ENCODE data around the gene UBALD2. TPM values are rescaled to one million over a fixed set of nuclear protein-coding genes. Genes with fewer than 3 reads are reported as not detected.
A peak's percentile ranks its signal among the peaks of the same experiment; 100 is the strongest.

The UBALD2 gene
- total and polyA plus RNA-seq, 2 of the 13 experiments (the other 11 are each of a cell fraction or from before 2014, with no cell fraction given), result 3.3 to 89.7 TPM

DNA sequence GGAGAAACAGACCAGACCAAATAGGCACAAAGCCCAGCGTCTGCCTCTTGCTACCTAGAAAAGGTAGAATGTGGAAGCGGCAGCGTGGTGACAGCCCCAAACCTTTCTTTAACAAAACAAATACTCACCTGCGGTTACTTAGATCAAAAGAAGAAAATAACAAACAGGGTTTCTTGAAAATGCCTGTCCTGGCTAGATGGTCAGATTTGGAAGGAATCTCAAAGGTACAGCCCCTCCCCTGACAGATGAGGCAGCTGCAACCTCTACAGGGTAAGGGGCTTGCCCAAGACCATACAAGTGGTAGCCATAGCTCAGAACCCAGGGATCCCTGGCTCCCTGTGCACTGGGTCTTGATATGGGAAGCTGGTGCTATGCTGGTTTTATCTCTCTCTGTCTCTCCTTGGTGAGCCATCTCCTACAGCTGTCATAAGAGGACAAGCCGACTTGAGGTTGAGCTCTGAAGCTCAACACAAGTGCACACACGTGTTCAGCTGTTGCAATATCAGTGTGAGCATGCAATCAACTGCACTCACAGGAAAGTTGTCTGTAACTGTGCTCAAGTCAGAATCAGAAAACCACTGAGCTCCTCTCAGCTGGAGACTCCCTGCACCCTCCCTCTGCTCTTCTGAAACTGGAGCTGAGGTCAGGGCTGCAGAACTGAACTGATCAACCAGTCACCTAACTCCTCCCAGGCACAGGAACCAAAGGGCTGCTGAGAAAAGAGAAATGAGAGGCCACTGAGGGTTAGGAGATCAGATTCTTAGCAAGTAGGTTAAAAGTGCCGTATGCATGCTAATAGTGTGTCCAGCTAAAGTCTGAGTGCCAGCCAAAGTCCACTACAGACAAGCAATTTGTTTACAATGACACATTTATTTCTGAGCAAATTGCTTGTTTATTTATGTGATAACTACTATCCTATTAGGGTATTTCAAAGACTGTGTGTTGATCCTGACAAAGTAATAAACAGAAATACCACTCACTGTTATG is 18.8 kb upstream of the UBALD2 start (continued):
- TF ChIP-seq, protein P1, sequence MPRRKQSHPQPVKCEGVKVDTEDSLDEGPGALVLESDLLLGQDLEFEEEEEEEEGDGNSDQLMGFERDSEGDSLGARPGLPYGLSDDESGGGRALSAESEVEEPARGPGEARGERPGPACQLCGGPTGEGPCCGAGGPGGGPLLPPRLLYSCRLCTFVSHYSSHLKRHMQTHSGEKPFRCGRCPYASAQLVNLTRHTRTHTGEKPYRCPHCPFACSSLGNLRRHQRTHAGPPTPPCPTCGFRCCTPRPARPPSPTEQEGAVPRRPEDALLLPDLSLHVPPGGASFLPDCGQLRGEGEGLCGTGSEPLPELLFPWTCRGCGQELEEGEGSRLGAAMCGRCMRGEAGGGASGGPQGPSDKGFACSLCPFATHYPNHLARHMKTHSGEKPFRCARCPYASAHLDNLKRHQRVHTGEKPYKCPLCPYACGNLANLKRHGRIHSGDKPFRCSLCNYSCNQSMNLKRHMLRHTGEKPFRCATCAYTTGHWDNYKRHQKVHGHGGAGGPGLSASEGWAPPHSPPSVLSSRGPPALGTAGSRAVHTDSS (CRISPR knock-in tag; conservative IDR thresholded peaks at IDR 0.05), result no peak
- TF ChIP-seq, protein P2, sequence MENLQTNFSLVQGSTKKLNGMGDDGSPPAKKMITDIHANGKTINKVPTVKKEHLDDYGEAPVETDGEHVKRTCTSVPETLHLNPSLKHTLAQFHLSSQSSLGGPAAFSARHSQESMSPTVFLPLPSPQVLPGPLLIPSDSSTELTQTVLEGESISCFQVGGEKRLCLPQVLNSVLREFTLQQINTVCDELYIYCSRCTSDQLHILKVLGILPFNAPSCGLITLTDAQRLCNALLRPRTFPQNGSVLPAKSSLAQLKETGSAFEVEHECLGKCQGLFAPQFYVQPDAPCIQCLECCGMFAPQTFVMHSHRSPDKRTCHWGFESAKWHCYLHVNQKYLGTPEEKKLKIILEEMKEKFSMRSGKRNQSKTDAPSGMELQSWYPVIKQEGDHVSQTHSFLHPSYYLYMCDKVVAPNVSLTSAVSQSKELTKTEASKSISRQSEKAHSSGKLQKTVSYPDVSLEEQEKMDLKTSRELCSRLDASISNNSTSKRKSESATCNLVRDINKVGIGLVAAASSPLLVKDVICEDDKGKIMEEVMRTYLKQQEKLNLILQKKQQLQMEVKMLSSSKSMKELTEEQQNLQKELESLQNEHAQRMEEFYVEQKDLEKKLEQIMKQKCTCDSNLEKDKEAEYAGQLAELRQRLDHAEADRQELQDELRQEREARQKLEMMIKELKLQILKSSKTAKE (CRISPR knock-in tag; IDR thresholded peaks at IDR 0.05; ENCODE audit: borderline replicate concordance), result no peak
- TF ChIP-seq ZNF782 (CRISPR knock-in tag; IDR thresholded peaks at IDR 0.05; ENCODE audit: borderline replicate concordance), result no peak; the same call in 1 of the 2 replicates
- no peak for TF ChIP-seq ZNF883 (CRISPR knock-in tag; IDR thresholded peaks at IDR 0.05; ENCODE audit: not compliant biosample characterization)
- no peak for TF ChIP-seq KLF6 (CRISPR knock-in tag; IDR thresholded peaks at IDR 0.05)
- no peak for TF ChIP-seq ZFP36L2 (CRISPR knock-in tag; IDR thresholded peaks at IDR 0.05)
- TF ChIP-seq ZBTB38 (CRISPR knock-in tag; IDR thresholded peaks at IDR 0.05), result 0 out of 2 replicates have a peak, but pooled peaks have one; percentile 10
- TF ChIP-seq ZNF329 (CRISPR knock-in tag; IDR thresholded peaks at IDR 0.05; ENCODE audit: low read depth), result no peak
- TF ChIP-seq, protein P3, sequence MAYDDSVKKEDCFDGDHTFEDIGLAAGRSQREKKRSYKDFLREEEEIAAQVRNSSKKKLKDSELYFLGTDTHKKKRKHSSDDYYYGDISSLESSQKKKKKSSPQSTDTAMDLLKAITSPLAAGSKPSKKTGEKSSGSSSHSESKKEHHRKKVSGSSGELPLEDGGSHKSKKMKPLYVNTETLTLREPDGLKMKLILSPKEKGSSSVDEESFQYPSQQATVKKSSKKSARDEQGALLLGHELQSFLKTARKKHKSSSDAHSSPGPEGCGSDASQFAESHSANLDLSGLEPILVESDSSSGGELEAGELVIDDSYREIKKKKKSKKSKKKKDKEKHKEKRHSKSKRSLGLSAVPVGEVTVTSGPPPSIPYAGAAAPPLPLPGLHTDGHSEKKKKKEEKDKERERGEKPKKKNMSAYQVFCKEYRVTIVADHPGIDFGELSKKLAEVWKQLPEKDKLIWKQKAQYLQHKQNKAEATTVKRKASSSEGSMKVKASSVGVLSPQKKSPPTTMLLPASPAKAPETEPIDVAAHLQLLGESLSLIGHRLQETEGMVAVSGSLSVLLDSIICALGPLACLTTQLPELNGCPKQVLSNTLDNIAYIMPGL (CRISPR knock-in tag; IDR thresholded peaks at IDR 0.05; ENCODE audit: borderline replicate concordance in 1 of 2, low read depth in 1 of 2), result no peak
- TF ChIP-seq, protein P4, sequence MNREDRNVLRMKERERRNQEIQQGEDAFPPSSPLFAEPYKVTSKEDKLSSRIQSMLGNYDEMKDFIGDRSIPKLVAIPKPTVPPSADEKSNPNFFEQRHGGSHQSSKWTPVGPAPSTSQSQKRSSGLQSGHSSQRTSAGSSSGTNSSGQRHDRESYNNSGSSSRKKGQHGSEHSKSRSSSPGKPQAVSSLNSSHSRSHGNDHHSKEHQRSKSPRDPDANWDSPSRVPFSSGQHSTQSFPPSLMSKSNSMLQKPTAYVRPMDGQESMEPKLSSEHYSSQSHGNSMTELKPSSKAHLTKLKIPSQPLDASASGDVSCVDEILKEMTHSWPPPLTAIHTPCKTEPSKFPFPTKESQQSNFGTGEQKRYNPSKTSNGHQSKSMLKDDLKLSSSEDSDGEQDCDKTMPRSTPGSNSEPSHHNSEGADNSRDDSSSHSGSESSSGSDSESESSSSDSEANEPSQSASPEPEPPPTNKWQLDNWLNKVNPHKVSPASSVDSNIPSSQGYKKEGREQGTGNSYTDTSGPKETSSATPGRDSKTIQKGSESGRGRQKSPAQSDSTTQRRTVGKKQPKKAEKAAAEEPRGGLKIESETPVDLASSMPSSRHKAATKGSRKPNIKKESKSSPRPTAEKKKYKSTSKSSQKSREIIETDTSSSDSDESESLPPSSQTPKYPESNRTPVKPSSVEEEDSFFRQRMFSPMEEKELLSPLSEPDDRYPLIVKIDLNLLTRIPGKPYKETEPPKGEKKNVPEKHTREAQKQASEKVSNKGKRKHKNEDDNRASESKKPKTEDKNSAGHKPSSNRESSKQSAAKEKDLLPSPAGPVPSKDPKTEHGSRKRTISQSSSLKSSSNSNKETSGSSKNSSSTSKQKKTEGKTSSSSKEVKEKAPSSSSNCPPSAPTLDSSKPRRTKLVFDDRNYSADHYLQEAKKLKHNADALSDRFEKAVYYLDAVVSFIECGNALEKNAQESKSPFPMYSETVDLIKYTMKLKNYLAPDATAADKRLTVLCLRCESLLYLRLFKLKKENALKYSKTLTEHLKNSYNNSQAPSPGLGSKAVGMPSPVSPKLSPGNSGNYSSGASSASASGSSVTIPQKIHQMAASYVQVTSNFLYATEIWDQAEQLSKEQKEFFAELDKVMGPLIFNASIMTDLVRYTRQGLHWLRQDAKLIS (CRISPR knock-in tag; IDR thresholded peaks at IDR 0.05), result no peak
- no peak for TF ChIP-seq ZC3H4 (CRISPR knock-in tag; IDR thresholded peaks at IDR 0.05; ENCODE audit: borderline replicate concordance)
- no peak for TF ChIP-seq ZNF780A (CRISPR knock-in tag; IDR thresholded peaks at IDR 0.05)
- TF ChIP-seq, protein P5, sequence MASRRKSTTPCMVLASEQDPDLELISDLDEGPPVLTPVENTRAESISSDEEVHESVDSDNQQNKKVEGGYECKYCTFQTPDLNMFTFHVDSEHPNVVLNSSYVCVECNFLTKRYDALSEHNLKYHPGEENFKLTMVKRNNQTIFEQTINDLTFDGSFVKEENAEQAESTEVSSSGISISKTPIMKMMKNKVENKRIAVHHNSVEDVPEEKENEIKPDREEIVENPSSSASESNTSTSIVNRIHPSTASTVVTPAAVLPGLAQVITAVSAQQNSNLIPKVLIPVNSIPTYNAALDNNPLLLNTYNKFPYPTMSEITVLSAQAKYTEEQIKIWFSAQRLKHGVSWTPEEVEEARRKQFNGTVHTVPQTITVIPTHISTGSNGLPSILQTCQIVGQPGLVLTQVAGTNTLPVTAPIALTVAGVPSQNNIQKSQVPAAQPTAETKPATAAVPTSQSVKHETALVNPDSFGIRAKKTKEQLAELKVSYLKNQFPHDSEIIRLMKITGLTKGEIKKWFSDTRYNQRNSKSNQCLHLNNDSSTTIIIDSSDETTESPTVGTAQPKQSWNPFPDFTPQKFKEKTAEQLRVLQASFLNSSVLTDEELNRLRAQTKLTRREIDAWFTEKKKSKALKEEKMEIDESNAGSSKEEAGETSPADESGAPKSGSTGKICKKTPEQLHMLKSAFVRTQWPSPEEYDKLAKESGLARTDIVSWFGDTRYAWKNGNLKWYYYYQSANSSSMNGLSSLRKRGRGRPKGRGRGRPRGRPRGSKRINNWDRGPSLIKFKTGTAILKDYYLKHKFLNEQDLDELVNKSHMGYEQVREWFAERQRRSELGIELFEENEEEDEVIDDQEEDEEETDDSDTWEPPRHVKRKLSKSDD (CRISPR knock-in tag; IDR thresholded peaks at IDR 0.05; ENCODE audit: low read depth), result no peak
- no peak for TF ChIP-seq ATF7 (IDR thresholded peaks at IDR 0.05)
- no peak for TF ChIP-seq ATF7 (CRISPR knock-in tag; IDR thresholded peaks at IDR 0.05)

Measured in HepG2 (cell line).